A673 (cell line): ENCODE measurements around the gene PGF.

ENCODE experiments used
- EZH2 ChIP-seq: fragments of 200-600 bp; sonication (generic); IDR thresholded peaks from 2 replicates; pipeline ENCODE4 v1.6.1; 2017; ENCODE audit warnings: borderline replicate concordance, low read depth, mild to moderate bottlenecking, mixed read lengths, antibody characterized with exemption, low read length; ENCODE audit not compliant: poor library complexity, severe bottlenecking
- TF ChIP-seq, protein P1 (sequence below): fragments of 300-800, 200-600 bp; sonication (generic); conservative IDR thresholded peaks from 2 replicates; pipeline ENCODE4 v1.5.1; 2017; ENCODE audit warnings: low read depth, mild to moderate bottlenecking, antibody characterized with exemption, low read length, moderate library complexity, mixed read lengths

- TF ChIP-seq, protein P1, sequence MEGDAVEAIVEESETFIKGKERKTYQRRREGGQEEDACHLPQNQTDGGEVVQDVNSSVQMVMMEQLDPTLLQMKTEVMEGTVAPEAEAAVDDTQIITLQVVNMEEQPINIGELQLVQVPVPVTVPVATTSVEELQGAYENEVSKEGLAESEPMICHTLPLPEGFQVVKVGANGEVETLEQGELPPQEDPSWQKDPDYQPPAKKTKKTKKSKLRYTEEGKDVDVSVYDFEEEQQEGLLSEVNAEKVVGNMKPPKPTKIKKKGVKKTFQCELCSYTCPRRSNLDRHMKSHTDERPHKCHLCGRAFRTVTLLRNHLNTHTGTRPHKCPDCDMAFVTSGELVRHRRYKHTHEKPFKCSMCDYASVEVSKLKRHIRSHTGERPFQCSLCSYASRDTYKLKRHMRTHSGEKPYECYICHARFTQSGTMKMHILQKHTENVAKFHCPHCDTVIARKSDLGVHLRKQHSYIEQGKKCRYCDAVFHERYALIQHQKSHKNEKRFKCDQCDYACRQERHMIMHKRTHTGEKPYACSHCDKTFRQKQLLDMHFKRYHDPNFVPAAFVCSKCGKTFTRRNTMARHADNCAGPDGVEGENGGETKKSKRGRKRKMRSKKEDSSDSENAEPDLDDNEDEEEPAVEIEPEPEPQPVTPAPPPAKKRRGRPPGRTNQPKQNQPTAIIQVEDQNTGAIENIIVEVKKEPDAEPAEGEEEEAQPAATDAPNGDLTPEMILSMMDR = no peak
- no peak for TF ChIP-seq EZH2
Measured at GRCh38 chr14:74963705-74964271, 8.4 kb upstream of the PGF start.
